K562 (cell line): Measurements from ENCODE around the gene NUAK1.

Experiments used
- ATF2 ChIP-seq: sonication (generic); formaldehyde crosslinking; IDR thresholded peaks from 2 replicates; pipeline ENCODE4 v1.8.1; 2022; ENCODE audit warnings: missing genetic modification reagents
- CTCF ChIP-seq, 3 experiments: IDR thresholded peaks in 2 of 3; conservative IDR thresholded peaks in 1 of 3; 2 replicates each; pipeline ENCODE4 v1.5.1; 2011 to 2012; ENCODE audit warnings: low read length in 3 of 3, mild to moderate bottlenecking in 3 of 3, control low read depth in 2 of 3, improper control_type of control experiment in 1 of 3, inconsistent platforms in 1 of 3, low read depth in 1 of 3, mixed read lengths in 1 of 3, moderate library complexity in 1 of 3; ENCODE audit not compliant: insufficient read depth in 2 of 3

- no peak for TF ChIP-seq ATF2
- no peak for TF ChIP-seq CTCF (IDR thresholded peaks at IDR 0.05 in 2 of 3, conservative IDR thresholded peaks at IDR 0.05 in 1 of 3; ENCODE audit: insufficient read depth in 2 of 3, low read depth in 1 of 3, low read length in 3 of 3)
These were observed 113.6 kb downstream of the NUAK1 start for GRCh38 chr12:106025129-106025528.
